GM12891 (cell line): ENCODE data around the gene VSNL1.

ENCODE experiments used
- DNase-seq: peaks from one replicate; pipeline ENCODE4 v3.0.0; 2011; ENCODE audit warnings: low spot score; ENCODE audit not compliant: insufficient read length
- FAIRE-seq: peaks from 2 replicates; lab custom pipeline; 2011; peaks lifted over from hg19 to GRCh38; lab: Jason Lieb, UNC
- PAX5 ChIP-seq: IDR thresholded peaks from 2 replicates; pipeline ENCODE4 v1.6.1; 2011; ENCODE audit warnings: low read length, moderate library complexity, mild to moderate bottlenecking; ENCODE audit not compliant: insufficient read depth, severe bottlenecking
- POLR2A ChIP-seq: IDR thresholded peaks from 2 replicates; pipeline ENCODE4 v1.6.1; 2011; ENCODE audit warnings: low read depth, low read length, control low read depth
- POLR2AphosphoS5 ChIP-seq: IDR thresholded peaks from 2 replicates; pipeline ENCODE4 v1.6.1; 2011; ENCODE audit warnings: low read depth, low read length, control low read depth
- POU2F2 ChIP-seq: IDR thresholded peaks from 2 replicates; pipeline ENCODE4 v1.6.1; 2011; ENCODE audit warnings: low read depth, mild to moderate bottlenecking, control low read depth, low read length, moderate library complexity
- SPI1 ChIP-seq: IDR thresholded peaks from 2 replicates; pipeline ENCODE4 v1.6.1; 2011; ENCODE audit warnings: low read depth, low read length, control low read depth
- TAF1 ChIP-seq: IDR thresholded peaks from 2 replicates; pipeline ENCODE4 v1.6.1; 2011; ENCODE audit warnings: low read depth, low read length, control low read depth

Gene VSNL1

GRCh38 chr2:17590342-17590911, 49.9 kb downstream of the VSNL1 start:
- no peak for DNase-seq
- FAIRE-seq, result no peak
- TF ChIP-seq TAF1 (no peak), SPI1 (no peak), PAX5 (no peak), POLR2A (no peak), POLR2AphosphoS5 (no peak), POU2F2 (no peak)

GRCh38 chr2:17591846-17592245, 51.4 kb downstream of the VSNL1 start:
- no peak for DNase-seq
- TF ChIP-seq POU2F2, result no peak
- no peak for TF ChIP-seq TAF1
- TF ChIP-seq SPI1, result no peak
- no peak for TF ChIP-seq PAX5
- TF ChIP-seq POLR2A, result no peak
- TF ChIP-seq POLR2AphosphoS5, result no peak
- FAIRE-seq, result no peak

GRCh38 chr2:17592731-17593409, 52.4 kb downstream of the VSNL1 start:
- no peak for DNase-seq
- no peak for FAIRE-seq

GRCh38 chr2:17593445-17593840, 52.9 kb downstream of the VSNL1 start:
- no peak for DNase-seq
- no peak for FAIRE-seq
- no peak for TF ChIP-seq POLR2A
- TF ChIP-seq SPI1, result no peak
- no peak for TF ChIP-seq POU2F2
- no peak for TF ChIP-seq TAF1
- no peak for TF ChIP-seq POLR2AphosphoS5
- TF ChIP-seq PAX5, result no peak

More at GRCh38 chr2:17592731-17593409, 52.4 kb downstream of the VSNL1 start:
- TF ChIP-seq POU2F2 (no peak), TAF1 (no peak), SPI1 (no peak), POLR2AphosphoS5 (no peak), POLR2A (no peak), PAX5 (no peak)

GRCh38 chr2:17593841-17594491, 53.5 kb downstream of the VSNL1 start:
- DNase-seq (no peak), FAIRE-seq (no peak)
- TF ChIP-seq POU2F2 (no peak), PAX5 (no peak), POLR2AphosphoS5 (no peak), POLR2A (no peak), TAF1 (no peak), SPI1 (no peak)

GRCh38 chr2:17594533-17595401, 54.3 kb downstream of the VSNL1 start:
- no peak for TF ChIP-seq POLR2AphosphoS5
- TF ChIP-seq TAF1, result no peak
- no peak for TF ChIP-seq PAX5
- TF ChIP-seq POU2F2, result no peak
- no peak for TF ChIP-seq POLR2A
- no peak for TF ChIP-seq SPI1
- DNase-seq (no peak), FAIRE-seq (no peak)

GRCh38 chr2:17599617-17600016, 59.1 kb downstream of the VSNL1 start:
- no peak for DNase-seq
- no peak for TF ChIP-seq POLR2AphosphoS5
- TF ChIP-seq SPI1, result no peak
- no peak for TF ChIP-seq PAX5
- TF ChIP-seq POU2F2, result no peak
- no peak for TF ChIP-seq POLR2A
- TF ChIP-seq TAF1, result no peak
- no peak for FAIRE-seq

- no peak for DNase-seq
- no peak for FAIRE-seq
- TF ChIP-seq POLR2A, result no peak
- TF ChIP-seq SPI1, result no peak
- TF ChIP-seq POU2F2, result no peak
- TF ChIP-seq POLR2AphosphoS5, result no peak
- TF ChIP-seq PAX5, result no peak
- TF ChIP-seq TAF1, result no peak
Measured at GRCh38 chr2:17600556-17601204, 60.2 kb downstream of the VSNL1 start.

GRCh38 chr2:17604050-17604449, 63.6 kb downstream of the VSNL1 start:
- DNase-seq (no peak), FAIRE-seq (no peak)
- TF ChIP-seq SPI1, result no peak
- no peak for TF ChIP-seq POU2F2
- no peak for TF ChIP-seq PAX5
- no peak for TF ChIP-seq TAF1
- TF ChIP-seq POLR2AphosphoS5, result no peak
- no peak for TF ChIP-seq POLR2A

- FAIRE-seq (no peak), DNase-seq (no peak)
- TF ChIP-seq POU2F2 (no peak), POLR2A (no peak), SPI1 (no peak), PAX5 (no peak), POLR2AphosphoS5 (no peak), TAF1 (no peak)
Measured at GRCh38 chr2:17605696-17606095, 65.2 kb downstream of the VSNL1 start.
